Measurements from ENCODE around the gene POLR2E. TPM values are rescaled to one million over a fixed set of nuclear protein-coding genes. Genes with fewer than 3 reads are reported as not detected.

Gene POLR2E
- 101 TPM for total RNA-seq

GRCh38 chr19:1094978-1095701 is at the start of gene POLR2E:
POLR2E (minus strand) TSS chr19:1095375; CDS start chr19:1095315, 60 bp downstream.

GRCh38 chr19:1103708-1104310 is 8.6 kb upstream of the POLR2E start, which contains the start of gene GPX4:
GPX4 (plus strand) TSS chr19:1103994; CDS start chr19:1104044, 50 bp downstream.

GRCh38 chr19:1066748-1067340 is 28.3 kb downstream of the POLR2E start, which contains the start of gene ARHGAP45:
ARHGAP45 (plus strand) TSS chr19:1067167; CDS start chr19:1067406, 239 bp downstream.

GRCh38 chr19:1039646-1040475 is 55.3 kb downstream of the POLR2E start, which contains the start of gene ABCA7:
ABCA7 (plus strand) TSS chr19:1040107; CDS start chr19:1041362, 1,255 bp downstream.

Other genes starting within 250 kb of the POLR2E start
- gene ELANE, start 243.1 kb downstream of the POLR2E start, total RNA-seq, result 6.4 TPM
- gene CFD, start 235.7 kb downstream of the POLR2E start, total RNA-seq, result 15.3 TPM
- 70.6 TPM for gene MED16, start 202.2 kb downstream of the POLR2E start, total RNA-seq
- gene RNU6-9, start 201.9 kb downstream of the POLR2E start, total RNA-seq, result not detected
- 34.8 TPM for gene R3HDM4, start 182.2 kb downstream of the POLR2E start, total RNA-seq
- not detected for gene KISS1R, start 178.0 kb downstream of the POLR2E start, total RNA-seq
- gene ARID3A, start 169.3 kb downstream of the POLR2E start, total RNA-seq, result 12.7 TPM
- gene WDR18, start 111.0 kb downstream of the POLR2E start, total RNA-seq, result 52.4 TPM
- not detected for gene GRIN3B, start 95.0 kb downstream of the POLR2E start, total RNA-seq
- 103 TPM for gene TMEM259, start 74.3 kb downstream of the POLR2E start, total RNA-seq
- not detected for gene RNU6-2, start 73.9 kb downstream of the POLR2E start, total RNA-seq
- 60.9 TPM for gene CNN2, start 68.8 kb downstream of the POLR2E start, total RNA-seq
- gene ABCA7, start 55.3 kb downstream of the POLR2E start, total RNA-seq, result 84.4 TPM
- gene ARHGAP45, start 28.2 kb downstream of the POLR2E start, total RNA-seq, result 11.5 TPM
- 157 TPM for gene GPX4, start 8.6 kb upstream of the POLR2E start, total RNA-seq
- 17.3 TPM for gene SBNO2, start 78.9 kb upstream of the POLR2E start, total RNA-seq
- gene STK11, start 110.4 kb upstream of the POLR2E start, total RNA-seq, result 58.2 TPM
- gene CBARP, start 142.6 kb upstream of the POLR2E start, total RNA-seq, result 6.2 TPM
- 30.1 TPM for gene ATP5F1D, start 146.4 kb upstream of the POLR2E start, total RNA-seq
- 48.5 TPM for gene MIDN, start 153.2 kb upstream of the POLR2E start, total RNA-seq
- 961 TPM for gene CIRBP, start 174.0 kb upstream of the POLR2E start, total RNA-seq
- 14.2 TPM for gene FAM174C, start 180.2 kb upstream of the POLR2E start, total RNA-seq
- 12.1 TPM for gene EFNA2, start 190.5 kb upstream of the POLR2E start, total RNA-seq

Data from camera-type eye (tissue), 1 donor.